Activated CD8-positive, alpha-beta memory T cell treated with anti-CD3 and anti-CD28 coated beads for 1 hour (primary cell): ENCODE measurements around the gene TICAM1.
A peak's percentile ranks its signal among the peaks of the same experiment; 100 is the strongest.
"Not testable (repeated sequence)": the region's sequence is repeated elsewhere in the genome, so short reads cannot be mapped to it uniquely, and the experiment has no call there.

Source experiments
- DNase-seq, 2 donors: peaks; one replicate each; pipeline ENCODE4 v3.0.0-alpha.2; 2020; ENCODE audit warnings: low read depth in 1 of 2; ENCODE audit errors: extremely low read depth in 1 of 2

Gene TICAM1

DNA sequence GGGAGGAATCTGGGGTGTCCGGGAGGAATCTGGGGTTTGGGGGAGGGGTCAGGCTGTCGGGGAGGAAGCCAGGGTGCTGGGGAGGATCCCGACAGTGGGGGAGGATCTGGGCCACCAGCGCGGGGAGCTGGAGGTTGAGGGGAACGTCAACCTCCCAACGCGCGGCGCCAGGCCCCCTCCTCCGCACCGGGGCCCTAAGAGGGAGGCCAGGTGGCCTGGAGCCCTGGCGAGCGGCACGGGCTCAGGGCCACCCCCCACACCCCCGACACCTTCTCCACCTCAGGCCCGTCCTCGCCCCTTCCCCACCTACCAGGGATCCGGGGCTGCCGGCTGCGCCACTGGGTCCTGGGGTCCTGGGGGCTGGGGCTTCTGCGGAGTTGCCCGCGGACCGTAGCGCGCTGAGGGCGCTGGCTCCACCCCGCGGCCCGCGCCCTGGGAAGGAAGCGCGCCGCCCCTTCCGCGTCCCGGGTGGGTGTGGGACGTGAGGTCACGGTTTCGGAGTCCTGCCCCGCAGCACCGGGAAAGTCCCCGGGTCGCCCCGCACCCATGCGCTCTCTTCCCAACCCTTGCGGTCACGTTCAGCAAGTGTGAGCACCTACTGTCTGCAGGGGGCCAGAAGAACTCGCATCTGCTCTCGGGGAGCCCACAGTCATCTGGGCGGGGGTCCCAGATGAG, at the start of gene TICAM1:
Gene TICAM1, minus strand, starts transcription at position 409 of the 675 bp plus-strand sequence. CDS start 13,335 bp downstream, outside the sequence.
- DNase-seq, result peak; percentile 33 to 60

DNA sequence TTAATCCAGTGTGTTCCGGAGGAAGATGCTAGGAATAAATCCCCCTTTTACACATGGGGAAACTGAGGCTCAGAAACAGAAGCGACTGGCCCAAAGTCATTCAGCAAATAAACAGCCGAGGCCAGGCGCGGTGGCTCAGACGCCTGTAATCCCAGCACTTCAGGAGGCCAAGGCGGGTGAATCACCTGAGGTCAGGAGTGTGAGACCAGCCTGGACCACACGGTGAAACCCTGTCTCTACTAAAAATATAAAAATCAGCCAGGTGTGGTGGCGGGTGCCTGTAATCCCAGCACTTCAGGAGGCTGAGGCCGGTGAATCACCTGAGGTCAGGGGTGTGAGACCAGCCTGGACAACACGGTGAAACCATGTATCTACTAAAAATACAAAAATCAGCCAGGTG, 47.5 kb upstream of the TICAM1 start:
- no peak for DNase-seq

- no peak for DNase-seq
Observed at GRCh38 chr19:4878491-4878968, 47.0 kb upstream of the TICAM1 start.

DNA sequence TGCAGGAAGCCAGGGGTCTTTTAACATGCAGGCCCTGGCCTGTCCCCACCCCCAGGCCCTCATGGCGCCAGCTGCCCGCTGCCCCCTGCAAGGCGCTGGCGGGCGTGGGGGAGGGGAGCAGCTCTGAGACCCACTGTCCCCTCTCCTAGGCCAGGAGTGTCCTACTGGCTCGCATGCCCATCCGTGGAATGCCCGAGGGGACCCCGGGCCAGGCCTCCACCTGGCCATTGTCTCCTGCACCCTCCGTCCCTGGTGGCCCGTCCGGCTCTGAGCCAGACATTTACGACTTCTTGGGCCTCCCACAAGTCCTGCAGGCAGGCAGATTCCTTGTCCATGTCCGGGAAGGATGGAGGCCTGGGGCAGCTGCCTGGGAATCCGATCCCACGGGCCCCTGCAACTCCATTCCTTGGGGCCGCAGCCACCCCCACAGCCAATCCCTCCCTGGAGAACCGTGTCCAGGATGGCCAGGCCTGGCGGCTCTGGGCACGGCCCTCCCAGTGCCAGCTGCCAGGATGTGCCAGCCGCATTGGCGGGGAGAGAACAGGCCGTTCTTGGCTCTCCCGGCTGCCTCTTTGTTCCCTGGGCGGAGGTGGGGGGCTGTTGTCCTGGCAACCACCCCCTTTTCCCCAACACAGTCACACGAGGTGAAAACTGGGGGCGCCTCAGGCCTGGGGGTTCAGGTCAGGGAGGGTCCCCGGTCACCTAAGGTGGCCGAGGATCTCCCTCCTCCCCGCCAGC, 46.4 kb upstream of the TICAM1 start:
- DNase-seq, result no peak

GRCh38 chr19:4873930-4874329, 42.4 kb upstream of the TICAM1 start:
- no peak for DNase-seq

DNA sequence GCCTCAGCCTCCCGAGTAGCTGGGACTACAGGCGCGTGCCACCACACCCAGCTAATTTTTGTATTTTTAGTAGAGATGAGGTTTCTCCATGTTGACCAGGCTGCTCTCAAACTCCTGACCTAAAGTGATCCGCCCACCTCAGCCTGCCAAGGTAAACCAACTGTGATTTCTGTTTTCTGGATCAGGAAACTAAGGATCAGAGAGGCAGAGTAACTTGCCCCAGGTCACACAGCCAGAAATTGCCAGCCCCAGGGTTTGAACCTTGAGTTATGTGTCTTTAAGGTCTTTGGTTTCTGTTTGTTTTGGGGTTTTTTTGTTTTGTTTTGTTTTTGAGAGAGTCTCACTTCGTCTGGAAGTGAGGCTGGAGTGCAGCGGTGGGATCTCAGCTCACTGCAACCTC, 40.2 kb upstream of the TICAM1 start:
- no peak for DNase-seq

- DNase-seq, result no peak
Observed at GRCh38 chr19:4870025-4870700, 38.7 kb upstream of the TICAM1 start.

GRCh38 chr19:4868286-4868834, 36.8 kb upstream of the TICAM1 start:
- no peak for DNase-seq

GRCh38 chr19:4867534-4868285, 36.2 kb upstream of the TICAM1 start, which contains the start of gene PLIN3:
TSS of gene PLIN3 (minus strand) at chr19:4867667. CDS start at chr19:4861394, 6,273 bp downstream.
- peak; percentile 69 to 83 for DNase-seq

- DNase-seq, result peak in 1 of 2 donors; percentile 21
Observed at GRCh38 chr19:4866595-4867424, 35.3 kb upstream of the TICAM1 start.

DNA sequence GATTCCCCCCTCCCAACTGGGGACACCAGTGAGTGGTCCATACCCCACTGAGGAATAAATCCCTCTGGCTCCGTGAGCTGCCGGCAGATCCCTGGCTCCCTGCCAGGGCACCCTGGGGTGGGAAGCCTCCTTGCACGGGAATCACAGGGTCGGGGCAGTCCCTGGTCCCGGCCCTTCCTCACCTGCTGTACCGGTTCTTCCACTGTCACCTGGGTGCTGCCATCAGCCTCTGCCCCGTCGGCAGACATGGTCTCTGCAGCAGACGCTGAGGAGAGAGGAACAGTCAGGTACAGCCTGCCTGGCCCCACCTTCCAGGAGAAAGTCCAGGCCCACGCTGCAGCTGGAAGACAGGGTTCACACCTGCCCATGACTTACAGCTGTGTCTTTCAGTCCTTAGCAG, 29.6 kb upstream of the TICAM1 start:
- no peak for DNase-seq

- no peak for DNase-seq
Observed at GRCh38 chr19:4859697-4860096, 28.2 kb upstream of the TICAM1 start.

DNA sequence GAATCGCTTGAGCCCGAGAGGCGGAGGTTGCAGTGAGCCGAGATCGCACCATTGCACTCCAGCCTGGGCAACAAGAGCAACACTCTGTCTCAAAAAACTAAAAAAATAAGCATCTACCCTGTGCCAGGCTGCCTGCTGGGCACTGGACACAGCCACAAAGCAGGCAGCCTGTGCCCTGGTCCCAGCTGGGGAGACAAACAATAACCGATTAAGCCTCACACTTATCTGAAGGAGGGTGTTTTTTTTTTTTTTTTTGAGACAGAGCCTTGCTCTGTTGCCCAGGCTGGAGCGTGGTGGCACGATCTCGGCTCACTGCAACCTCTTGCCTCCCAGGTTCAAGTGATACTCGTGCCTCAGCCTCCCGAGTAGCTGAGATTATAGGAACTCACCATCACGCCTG, 25.0 kb upstream of the TICAM1 start:
- not testable (repeated sequence) for DNase-seq

GRCh38 chr19:4853506-4853905, 22.0 kb upstream of the TICAM1 start:
- not testable (repeated sequence) for DNase-seq

GRCh38 chr19:4852484-4852883, 21.0 kb upstream of the TICAM1 start:
- no peak for DNase-seq

DNA sequence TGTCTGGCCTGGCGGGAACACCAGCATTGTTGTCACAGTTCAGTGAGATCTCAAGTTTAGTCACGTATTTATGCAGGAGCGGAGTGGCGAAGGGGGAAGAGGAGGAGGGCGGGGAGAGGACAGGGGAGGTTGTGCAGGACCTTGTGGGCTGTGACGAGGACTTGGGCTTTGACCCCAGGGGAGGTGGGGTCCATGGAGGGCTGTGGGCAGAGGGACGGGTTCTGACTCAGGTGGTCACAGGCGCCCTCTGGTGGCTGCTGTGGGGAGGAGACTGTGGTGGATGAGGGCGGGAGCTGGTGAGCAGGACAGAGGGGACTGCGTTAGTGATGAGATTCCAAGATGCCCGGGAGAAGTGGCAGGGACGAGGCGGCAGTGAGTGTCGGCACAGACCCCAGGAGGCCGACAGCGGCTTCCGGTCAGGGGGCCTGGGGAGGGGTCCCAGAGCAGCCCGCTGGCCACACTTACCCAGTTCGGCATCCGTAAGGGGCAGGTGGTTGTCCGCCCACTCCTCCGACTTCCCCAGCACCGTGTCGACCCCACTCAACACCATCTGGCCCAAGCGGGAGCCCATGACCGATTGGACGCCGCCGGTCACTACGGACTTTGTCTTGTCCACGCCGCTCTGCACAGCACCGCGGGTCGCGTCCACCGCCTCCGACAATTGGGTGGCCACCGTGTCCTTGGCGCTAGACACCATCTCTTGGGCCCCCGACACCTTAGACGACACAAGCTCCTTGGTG, 20.2 kb upstream of the TICAM1 start:
- DNase-seq, result peak; percentile 47 to 61

GRCh38 chr19:4849019-4849418, 17.5 kb upstream of the TICAM1 start:
- no peak for DNase-seq

DNA sequence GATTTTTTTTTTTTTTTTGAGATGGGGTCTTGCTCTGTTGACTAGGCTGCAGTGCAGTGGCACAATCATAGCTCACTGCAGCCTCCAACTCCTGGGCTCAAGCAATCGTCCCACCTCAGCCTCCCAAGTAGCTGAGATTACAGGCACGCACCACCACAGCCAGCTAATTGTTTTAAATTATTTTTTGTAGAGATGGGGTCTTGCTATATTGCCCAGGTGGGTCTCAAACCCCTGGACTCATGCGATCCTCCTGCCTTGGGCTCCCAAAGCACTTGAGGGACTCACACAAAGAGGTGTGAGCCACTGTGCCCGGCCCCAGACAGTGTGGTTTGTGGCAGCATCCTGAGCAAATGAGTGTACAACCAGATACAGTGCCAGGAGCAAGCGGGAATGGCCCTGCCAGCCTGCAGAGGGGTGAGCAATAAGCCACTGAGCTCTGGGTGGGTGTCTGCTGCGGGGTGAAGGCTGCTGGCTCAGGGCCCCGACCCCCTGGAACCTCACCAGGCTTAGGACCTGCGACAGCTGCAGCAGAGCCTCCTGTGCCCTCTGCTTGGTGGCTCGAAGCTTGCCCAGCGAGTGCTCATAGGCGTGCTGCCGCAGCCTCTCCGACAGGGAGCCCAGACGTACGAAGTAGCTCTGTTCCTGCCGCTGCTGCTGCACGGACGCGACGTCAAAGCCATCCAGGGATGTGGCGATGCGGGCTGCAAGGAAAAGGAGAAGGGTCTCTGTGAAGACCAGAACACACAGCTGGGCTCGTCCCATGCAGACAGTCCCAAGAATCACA, 15.9 kb upstream of the TICAM1 start:
- no peak for DNase-seq
